Astrocyte (in vitro differentiated cells and primary cell): ENCODE data around the gene C1orf167. TPM values are rescaled to one million over a fixed set of nuclear protein-coding genes. Genes with fewer than 3 reads are reported as not detected.

Experiments
- DNase-seq: peaks from one replicate; pipeline ENCODE4 v3.0.0-alpha.2; 2010; ENCODE audit warnings: low read depth
- FAIRE-seq: peaks from 2 replicates; lab custom pipeline; 2011; peaks lifted over from hg19 to GRCh38; lab: Jason Lieb, UNC
- H2AFZ ChIP-seq: 2 replicates; pipeline ENCODE4 v1.6.0; 2012; ENCODE audit warnings: low read depth, low read length, inconsistent platforms
- H3K27ac ChIP-seq: 2 replicates; pipeline ENCODE4 v1.5.1; 2011; ENCODE audit warnings: low read depth, low read length, inconsistent platforms
- H3K27me3 ChIP-seq: 2 replicates; pipeline ENCODE4 v1.6.0; 2011; ENCODE audit warnings: low read length, inconsistent platforms; ENCODE audit not compliant: insufficient read depth
- H3K36me3 ChIP-seq: 2 replicates; pipeline ENCODE4 v1.5.1; 2011; ENCODE audit warnings: low read length, inconsistent platforms; ENCODE audit not compliant: insufficient read depth
- H3K4me1 ChIP-seq: 2 replicates; pipeline ENCODE4 v1.5.1; 2011; ENCODE audit warnings: low read length, inconsistent platforms; ENCODE audit not compliant: insufficient read depth
- H3K4me2 ChIP-seq: 2 replicates; pipeline ENCODE4 v1.6.0; 2012; ENCODE audit warnings: low read length, inconsistent platforms
- H3K4me3 ChIP-seq: 2 replicates; pipeline ENCODE4 v1.5.1; 2011; ENCODE audit warnings: low read depth, mild to moderate bottlenecking, low read length, inconsistent platforms; ENCODE audit not compliant: insufficient read depth
- H3K79me2 ChIP-seq: 2 replicates; pipeline ENCODE4 v1.6.0; 2012; ENCODE audit warnings: mild to moderate bottlenecking, low read length, inconsistent platforms; ENCODE audit not compliant: insufficient read depth
- H3K9ac ChIP-seq: 2 replicates; pipeline ENCODE4 v1.6.0; 2012; ENCODE audit warnings: mild to moderate bottlenecking, low read length, inconsistent platforms
- H3K9me3 ChIP-seq: 2 replicates; pipeline ENCODE4 v1.5.1; 2012; ENCODE audit warnings: low read depth, mild to moderate bottlenecking, low read length, inconsistent platforms; ENCODE audit not compliant: insufficient read depth
- H4K20me1 ChIP-seq: 2 replicates; pipeline ENCODE4 v1.6.0; 2012; ENCODE audit warnings: low read length, inconsistent platforms; ENCODE audit not compliant: insufficient read depth
- H3K27ac Mint-ChIP-seq: one replicate; pipeline ENCODE4 v1.8.0; 2021; ENCODE audit warnings: mild to moderate bottlenecking, mixed read lengths; ENCODE audit not compliant: unreplicated experiment
- H3K27me3 Mint-ChIP-seq: one replicate; pipeline ENCODE4 v1.8.0; 2021; ENCODE audit warnings: low read depth, mixed read lengths; ENCODE audit not compliant: unreplicated experiment
- H3K36me3 Mint-ChIP-seq: one replicate; pipeline ENCODE4 v1.8.0; 2021; ENCODE audit warnings: low read depth, mixed read lengths; ENCODE audit not compliant: unreplicated experiment
- H3K4me1 Mint-ChIP-seq: one replicate; pipeline ENCODE4 v1.8.0; 2021; ENCODE audit warnings: low read depth, mixed read lengths; ENCODE audit not compliant: unreplicated experiment
- H3K4me3 Mint-ChIP-seq: one replicate; pipeline ENCODE4 v1.8.0; 2021; ENCODE audit warnings: mild to moderate bottlenecking, moderate library complexity, mixed read lengths; ENCODE audit not compliant: unreplicated experiment
- H3K9me3 Mint-ChIP-seq: one replicate; pipeline ENCODE4 v1.8.0; 2021; ENCODE audit warnings: mild to moderate bottlenecking, mixed read lengths; ENCODE audit not compliant: unreplicated experiment
- EZH2 ChIP-seq: IDR thresholded peaks from 2 replicates; pipeline ENCODE4 v1.6.1; 2012; ENCODE audit warnings: mild to moderate bottlenecking, low read length, inconsistent platforms; ENCODE audit not compliant: insufficient read depth
- total RNA-seq: library from RNA; stranded (reverse); gene quantifications from 2 replicates; pipeline ENCODE4 v1.2.1, GENCODE V29; 2021
- TF ChIP-seq, protein P1 (sequence below): IDR thresholded peaks from 2 replicates; pipeline ENCODE4 v1.5.1; 2011; ENCODE audit warnings: low read depth, mild to moderate bottlenecking, inconsistent platforms, low read length, moderate library complexity; ENCODE audit not compliant: insufficient read depth

The C1orf167 gene
- total RNA-seq, 1 donor from 2014 or later, result not detected

DNA sequence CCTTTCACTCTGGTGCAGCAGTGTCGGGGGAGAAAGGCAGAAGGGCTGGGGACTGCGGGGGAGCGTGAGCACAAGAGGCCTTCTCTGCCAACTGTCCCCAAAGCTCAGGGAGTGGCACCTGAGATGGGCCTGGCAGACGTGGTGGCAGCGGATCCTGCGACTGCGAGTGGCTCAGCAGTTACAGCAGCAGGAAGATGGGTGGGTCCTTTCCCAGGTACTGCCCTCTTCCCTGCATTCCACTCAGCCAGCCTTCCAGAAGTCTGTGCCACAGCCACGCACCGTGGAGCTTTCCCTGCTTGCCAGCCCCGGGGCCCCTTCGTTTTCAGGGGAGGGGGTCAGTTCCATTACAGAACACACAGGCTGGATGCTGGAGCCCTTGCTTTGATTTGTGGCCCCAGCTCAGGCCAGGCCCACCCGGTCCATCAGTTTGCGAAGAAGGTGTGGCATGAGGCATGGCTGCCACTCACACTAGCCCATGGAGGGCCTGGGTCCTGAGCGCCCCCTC is 26.6 kb downstream of the C1orf167 start:
- Mint-ChIP-seq H3K27me3 (no peaks in the 10 kb centered on the region), H3K27ac (no peak overlapping the region), H3K4me3 (no peak overlapping the region), H3K9me3 (no peaks in the 10 kb centered on the region), H3K36me3 (peaks cover 17% of the 10 kb centered on the region), H3K4me1 (peaks cover 20% of the 10 kb centered on the region)
- H4K20me1 ChIP-seq, result no peaks in the 10 kb centered on the region
- H3K9me3 ChIP-seq, result no peaks in the 10 kb centered on the region
- no peaks in the 10 kb centered on the region for H3K36me3 ChIP-seq
- H3K4me2 ChIP-seq, result no peak overlapping the region
- DNase-seq (no peak), FAIRE-seq (no peak)
- no peak overlapping the region for H3K27ac ChIP-seq
- no peaks in the 10 kb centered on the region for H3K79me2 ChIP-seq
- H3K4me3 ChIP-seq, result no peak overlapping the region
- no peaks in the 10 kb centered on the region for H3K27me3 ChIP-seq
- no peak overlapping the region for H2AFZ ChIP-seq
- no peak overlapping the region for H3K9ac ChIP-seq
- TF ChIP-seq EZH2, result no peak
- H3K4me1 ChIP-seq, result peaks cover 29% of the 10 kb centered on the region

DNA sequence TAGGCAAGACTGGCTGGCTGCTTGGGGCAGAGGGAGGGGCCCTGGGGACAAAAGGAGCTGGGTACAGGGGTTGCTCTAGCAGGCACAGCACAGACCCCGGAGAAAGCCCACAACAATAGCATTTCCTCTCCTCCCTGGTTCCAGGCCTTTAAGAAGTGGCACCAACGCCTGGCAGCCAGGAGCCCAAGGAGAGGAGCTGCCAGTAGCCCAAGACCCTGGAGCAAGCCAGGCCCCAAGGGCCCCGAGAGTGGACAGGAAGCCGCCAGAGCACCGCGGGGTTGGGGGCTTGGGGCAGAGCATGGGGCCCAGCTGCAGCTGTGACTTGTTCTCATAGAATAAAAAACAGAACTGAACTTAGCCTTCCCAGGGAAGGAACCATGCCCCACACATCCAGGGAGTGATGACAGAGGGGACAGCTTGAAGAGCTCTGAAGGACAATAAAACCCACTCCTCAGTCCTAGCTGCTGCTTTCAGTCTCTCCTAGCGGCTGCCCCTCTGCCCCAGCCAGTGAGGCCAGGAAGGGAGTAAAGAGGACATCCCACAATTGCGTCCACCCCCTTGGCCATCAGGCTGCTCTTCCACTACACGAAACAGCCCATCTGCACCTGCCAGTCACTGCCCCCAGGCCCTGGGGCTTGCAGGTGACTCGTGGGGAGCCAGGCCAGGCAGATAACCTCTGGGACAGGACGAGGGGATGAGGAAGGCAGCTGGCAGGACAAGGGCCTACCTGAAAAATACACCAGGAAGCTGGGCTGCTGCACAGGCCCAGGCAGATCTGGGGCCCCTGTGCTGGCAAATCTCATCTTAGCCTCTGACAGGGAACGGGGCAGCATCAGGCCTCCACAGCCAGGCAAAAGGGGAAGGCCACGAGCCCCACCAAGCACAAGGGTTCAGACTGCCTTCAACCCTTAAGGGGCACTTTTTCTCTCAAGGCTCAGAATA is 27.4 kb downstream of the C1orf167 start:
- no peaks in the 10 kb centered on the region for H3K79me2 ChIP-seq
- FAIRE-seq, result no peak
- H3K27ac Mint-ChIP-seq, result no peak overlapping the region
- H4K20me1 ChIP-seq, result no peaks in the 10 kb centered on the region
- DNase-seq, result no peak
- peaks cover 29% of the 10 kb centered on the region for H3K4me1 ChIP-seq
- TF ChIP-seq, protein P1, sequence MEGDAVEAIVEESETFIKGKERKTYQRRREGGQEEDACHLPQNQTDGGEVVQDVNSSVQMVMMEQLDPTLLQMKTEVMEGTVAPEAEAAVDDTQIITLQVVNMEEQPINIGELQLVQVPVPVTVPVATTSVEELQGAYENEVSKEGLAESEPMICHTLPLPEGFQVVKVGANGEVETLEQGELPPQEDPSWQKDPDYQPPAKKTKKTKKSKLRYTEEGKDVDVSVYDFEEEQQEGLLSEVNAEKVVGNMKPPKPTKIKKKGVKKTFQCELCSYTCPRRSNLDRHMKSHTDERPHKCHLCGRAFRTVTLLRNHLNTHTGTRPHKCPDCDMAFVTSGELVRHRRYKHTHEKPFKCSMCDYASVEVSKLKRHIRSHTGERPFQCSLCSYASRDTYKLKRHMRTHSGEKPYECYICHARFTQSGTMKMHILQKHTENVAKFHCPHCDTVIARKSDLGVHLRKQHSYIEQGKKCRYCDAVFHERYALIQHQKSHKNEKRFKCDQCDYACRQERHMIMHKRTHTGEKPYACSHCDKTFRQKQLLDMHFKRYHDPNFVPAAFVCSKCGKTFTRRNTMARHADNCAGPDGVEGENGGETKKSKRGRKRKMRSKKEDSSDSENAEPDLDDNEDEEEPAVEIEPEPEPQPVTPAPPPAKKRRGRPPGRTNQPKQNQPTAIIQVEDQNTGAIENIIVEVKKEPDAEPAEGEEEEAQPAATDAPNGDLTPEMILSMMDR, result no peak
- TF ChIP-seq EZH2, result no peak
- H3K4me3 Mint-ChIP-seq, result no peak overlapping the region
- no peaks in the 10 kb centered on the region for H3K9me3 ChIP-seq
- H3K9me3 Mint-ChIP-seq, result no peaks in the 10 kb centered on the region
- H3K27me3 Mint-ChIP-seq, result no peaks in the 10 kb centered on the region
- H3K4me2 ChIP-seq, result no peak overlapping the region
- no peak overlapping the region for H3K9ac ChIP-seq
- H3K27ac ChIP-seq, result no peak overlapping the region
- H3K36me3 Mint-ChIP-seq, result peaks cover 19% of the 10 kb centered on the region
- H3K27me3 ChIP-seq, result no peaks in the 10 kb centered on the region
- no peaks in the 10 kb centered on the region for H3K36me3 ChIP-seq
- H3K4me3 ChIP-seq, result no peak overlapping the region
- peaks cover 20% of the 10 kb centered on the region for H3K4me1 Mint-ChIP-seq
- H2AFZ ChIP-seq, result no peak overlapping the region

DNA sequence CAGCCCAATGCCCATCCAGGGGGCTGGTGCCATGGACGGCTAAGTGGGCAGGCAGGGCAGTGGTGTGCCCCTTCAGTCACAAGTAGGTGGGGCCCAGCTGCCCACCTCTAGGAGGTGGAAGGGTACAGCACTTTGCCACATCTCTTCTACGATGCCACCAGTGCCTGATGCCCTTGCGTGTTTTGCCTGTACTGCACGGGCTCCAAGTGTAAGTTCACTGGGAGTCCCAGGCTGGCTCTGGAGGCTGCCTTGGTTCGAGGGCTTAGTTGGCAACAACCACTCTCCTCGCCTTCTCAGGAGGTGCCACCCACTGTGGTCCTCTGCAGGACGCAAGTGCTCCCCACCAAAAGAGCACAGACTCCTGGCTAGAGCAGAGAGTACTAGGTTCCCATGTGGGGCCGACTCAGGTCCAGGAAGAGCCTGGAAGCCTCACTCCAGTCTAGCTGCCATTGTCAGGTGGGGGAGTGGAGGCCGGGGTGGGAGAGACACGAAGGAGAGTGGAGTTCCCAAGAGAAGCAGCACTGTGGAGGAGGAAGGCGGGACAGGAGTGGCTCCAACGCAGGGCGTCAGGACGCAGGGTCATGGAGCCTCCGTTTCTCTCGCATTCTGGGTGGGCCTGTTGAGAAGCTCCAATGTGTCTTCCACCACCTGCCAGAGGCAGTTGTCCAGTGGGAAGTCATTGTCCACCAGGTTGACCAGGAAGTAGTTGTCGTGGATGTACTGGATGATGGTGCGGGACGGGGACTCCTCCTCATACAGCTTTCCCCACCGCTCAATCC is 28.3 kb downstream of the C1orf167 start:
- peak overlapping the region; percentile 3 for H3K9ac ChIP-seq
- H3K36me3 Mint-ChIP-seq, result peaks cover 24% of the 10 kb centered on the region
- peak overlapping the region; percentile 62 for H3K4me2 ChIP-seq
- no peaks in the 10 kb centered on the region for H3K27me3 ChIP-seq
- H3K36me3 ChIP-seq, result no peaks in the 10 kb centered on the region
- H3K27ac ChIP-seq, result peak overlapping the region; percentile 24
- DNase-seq, result no peak
- no peaks in the 10 kb centered on the region for H4K20me1 ChIP-seq
- no peak overlapping the region for H2AFZ ChIP-seq
- H3K9me3 Mint-ChIP-seq, result no peaks in the 10 kb centered on the region
- H3K27me3 Mint-ChIP-seq, result no peaks in the 10 kb centered on the region
- peaks cover 20% of the 10 kb centered on the region for H3K4me1 Mint-ChIP-seq
- H3K27ac Mint-ChIP-seq, result peak overlapping the region; percentile 59
- no peaks in the 10 kb centered on the region for H3K9me3 ChIP-seq
- H3K4me3 ChIP-seq, result no peak overlapping the region
- TF ChIP-seq, protein P1, result no peak
- no peak for TF ChIP-seq EZH2
- no peaks in the 10 kb centered on the region for H3K79me2 ChIP-seq
- peaks cover 24% of the 10 kb centered on the region for H3K4me1 ChIP-seq
- H3K4me3 Mint-ChIP-seq, result no peak overlapping the region
- FAIRE-seq, result no peak
